Stimulated activated CD4-positive, alpha-beta T cell treated with anti-CD3 and anti-CD28 coated beads, Interleukin-2, amount 100 ng/mL, for 4 hours (primary cell): ENCODE measurements around the gene COL11A2.
"Not testable (repeated sequence)": the region's sequence is repeated elsewhere in the genome, so short reads cannot be mapped to it uniquely, and the experiment has no call there.

Experiments
- DNase-seq: peaks from one replicate; pipeline ENCODE4 v3.0.0-alpha.2; 2020; ENCODE audit warnings: low read depth

COL11A2 gene

DNA sequence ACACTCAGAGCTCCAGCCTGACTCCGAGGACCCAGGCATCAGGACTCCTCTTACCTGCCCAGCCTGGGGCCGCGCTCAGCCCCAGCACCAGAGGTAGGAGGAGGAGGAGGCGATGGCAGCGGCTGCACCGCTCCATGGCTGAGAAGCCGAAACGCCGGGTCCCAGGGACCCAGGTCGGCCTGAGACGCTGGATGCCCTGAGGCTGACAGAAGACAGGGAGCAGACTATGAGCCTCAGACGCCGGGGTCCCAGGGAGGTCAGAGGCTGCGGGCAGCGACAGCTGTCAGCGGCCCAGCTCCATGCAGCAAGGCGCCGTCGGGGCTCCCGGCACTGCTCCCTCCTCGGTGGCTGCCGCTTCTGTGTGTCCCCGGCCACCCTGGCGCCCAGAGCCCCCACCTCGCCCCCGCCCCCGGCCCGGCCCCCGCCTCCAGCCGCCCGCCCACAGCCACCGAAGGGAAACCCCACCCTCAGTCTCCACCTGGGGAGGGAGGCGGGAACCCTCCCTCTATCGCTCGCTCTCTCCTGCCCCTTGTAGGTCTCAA is at the start of gene COL11A2:
COL11A2 (minus strand) TSS at position 363 of the 542 bp plus-strand sequence; CDS start at position 136, 227 bp downstream.
- DNase-seq = no peak

- DNase-seq = no peak
Measured at GRCh38 chr6:33241968-33242367, 49.7 kb upstream of the COL11A2 start.

DNA sequence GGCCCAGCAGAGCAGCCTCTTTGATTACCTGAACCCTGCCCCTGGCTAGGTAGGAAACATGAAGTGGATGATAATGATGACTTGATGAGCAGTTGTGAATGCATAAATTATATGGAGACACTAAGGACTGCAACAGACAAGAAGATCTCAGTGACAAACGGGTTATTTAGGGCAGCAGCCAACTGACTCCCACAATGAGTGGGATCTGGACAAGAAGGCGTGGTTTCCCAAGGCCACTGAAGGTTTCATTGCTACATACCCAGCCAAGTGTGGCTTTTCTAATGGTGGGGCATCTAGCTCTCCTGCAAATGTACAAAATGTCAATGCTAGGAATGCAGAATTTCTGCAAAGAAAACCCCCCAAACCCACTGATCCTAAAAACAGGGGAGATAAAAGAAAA is 45.5 kb upstream of the COL11A2 start:
- no peak for DNase-seq

- no peak for DNase-seq
Measured at GRCh38 chr6:33236852-33237251, 44.6 kb upstream of the COL11A2 start.

- no peak for DNase-seq
Measured at GRCh38 chr6:33236328-33236727, 44.1 kb upstream of the COL11A2 start.

DNA sequence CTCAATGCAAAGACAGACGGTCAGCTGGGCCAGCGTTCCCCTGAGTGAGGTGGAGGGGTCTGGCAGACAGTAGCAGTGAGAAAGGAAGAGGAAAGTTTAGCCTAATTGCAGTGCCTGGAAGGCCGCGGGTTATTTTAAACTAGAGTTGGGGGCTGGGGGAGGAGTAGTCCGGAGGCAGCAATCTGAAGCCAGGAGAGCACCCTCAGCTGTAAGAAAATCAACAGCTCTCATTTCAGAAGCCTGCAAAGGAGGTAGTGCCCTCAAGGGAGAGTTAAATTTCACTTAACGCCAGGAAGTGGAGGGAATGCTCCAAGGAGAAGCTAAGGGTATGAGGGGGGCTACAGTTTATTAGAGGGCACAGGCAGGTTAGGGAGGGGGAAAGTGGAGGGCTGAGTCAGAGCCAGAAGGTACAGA is 43.0 kb upstream of the COL11A2 start:
- DNase-seq = no peak

DNA sequence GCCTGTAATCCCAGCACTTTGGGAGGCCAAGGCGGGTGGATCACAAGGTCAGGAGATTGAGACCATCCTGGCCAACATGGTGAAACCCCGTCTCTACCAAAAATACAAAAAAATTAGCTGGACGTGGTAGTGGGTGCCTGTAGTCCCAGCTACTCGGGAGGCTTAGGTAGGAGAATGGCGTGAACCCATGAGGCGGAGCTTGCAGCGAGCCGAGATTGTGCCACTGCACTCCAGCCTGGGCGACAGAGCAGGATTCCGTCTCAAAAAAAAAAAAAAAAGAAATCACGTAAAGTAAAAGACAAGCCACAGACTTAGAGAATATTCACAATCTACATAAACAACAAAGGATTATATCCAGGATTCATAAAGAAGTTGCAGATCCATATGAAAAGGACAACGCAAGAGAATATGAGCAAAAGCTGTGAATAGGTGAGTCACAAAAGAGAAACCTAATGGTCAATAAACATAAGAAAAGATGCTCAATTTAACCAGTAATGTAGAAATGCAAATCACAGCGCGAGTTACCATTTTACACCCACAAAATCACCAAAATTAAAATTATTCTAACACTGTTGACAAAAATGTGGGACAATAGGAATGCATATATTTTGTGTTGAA is 34.3 kb upstream of the COL11A2 start:
- DNase-seq = not testable (repeated sequence)

GRCh38 chr6:33217681-33218080 is 25.4 kb upstream of the COL11A2 start:
- no peak for DNase-seq

DNA sequence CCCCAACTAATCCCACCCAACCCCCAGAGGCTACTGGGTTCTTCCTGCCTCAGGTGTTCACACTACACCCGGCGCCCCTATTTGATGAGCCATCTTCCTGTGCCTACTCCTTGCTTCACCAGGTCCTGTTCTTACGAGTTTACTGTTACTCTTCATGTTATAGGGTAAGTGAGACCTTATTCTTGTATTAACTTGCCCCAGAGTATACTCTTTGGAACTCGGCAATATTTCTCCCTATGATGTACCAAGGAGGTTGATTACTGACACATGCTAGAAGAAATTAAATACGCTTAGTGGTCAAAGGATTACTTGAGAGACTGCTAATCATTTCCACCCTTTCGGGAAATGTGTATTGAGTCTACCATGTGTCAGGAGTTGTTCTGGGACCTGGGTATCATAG is 25.0 kb upstream of the COL11A2 start:
- no peak for DNase-seq

DNA sequence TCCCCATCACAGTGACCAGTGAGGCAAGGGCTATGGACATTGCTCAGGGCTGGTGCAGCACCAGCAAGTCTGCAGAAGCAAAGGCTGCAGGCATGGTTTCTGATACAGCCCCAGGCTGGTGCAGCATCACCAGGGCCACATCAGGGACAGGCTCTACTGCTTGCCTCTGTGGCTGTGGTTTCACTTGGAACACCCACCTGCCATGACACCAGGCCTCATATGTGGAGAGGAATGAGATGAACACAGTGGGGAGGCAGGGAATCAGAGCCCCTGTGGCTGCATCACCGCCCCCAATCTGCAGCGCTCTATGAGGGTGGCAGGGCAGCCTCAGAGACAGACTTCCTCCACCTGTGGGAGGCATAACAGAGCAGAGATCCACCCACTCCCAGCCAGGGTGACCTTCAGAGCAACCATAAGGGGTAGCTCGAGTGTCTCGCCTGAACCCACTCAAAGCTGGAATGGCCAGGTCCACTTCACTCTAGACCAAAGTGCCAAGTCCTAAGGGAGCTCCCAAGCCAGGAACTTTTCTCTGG is 23.9 kb upstream of the COL11A2 start:
- DNase-seq = no peak

GRCh38 chr6:33215271-33216116 is 23.2 kb upstream of the COL11A2 start:
- DNase-seq = no peak

GRCh38 chr6:33213989-33214335 is 21.7 kb upstream of the COL11A2 start:
- no peak for DNase-seq

DNA sequence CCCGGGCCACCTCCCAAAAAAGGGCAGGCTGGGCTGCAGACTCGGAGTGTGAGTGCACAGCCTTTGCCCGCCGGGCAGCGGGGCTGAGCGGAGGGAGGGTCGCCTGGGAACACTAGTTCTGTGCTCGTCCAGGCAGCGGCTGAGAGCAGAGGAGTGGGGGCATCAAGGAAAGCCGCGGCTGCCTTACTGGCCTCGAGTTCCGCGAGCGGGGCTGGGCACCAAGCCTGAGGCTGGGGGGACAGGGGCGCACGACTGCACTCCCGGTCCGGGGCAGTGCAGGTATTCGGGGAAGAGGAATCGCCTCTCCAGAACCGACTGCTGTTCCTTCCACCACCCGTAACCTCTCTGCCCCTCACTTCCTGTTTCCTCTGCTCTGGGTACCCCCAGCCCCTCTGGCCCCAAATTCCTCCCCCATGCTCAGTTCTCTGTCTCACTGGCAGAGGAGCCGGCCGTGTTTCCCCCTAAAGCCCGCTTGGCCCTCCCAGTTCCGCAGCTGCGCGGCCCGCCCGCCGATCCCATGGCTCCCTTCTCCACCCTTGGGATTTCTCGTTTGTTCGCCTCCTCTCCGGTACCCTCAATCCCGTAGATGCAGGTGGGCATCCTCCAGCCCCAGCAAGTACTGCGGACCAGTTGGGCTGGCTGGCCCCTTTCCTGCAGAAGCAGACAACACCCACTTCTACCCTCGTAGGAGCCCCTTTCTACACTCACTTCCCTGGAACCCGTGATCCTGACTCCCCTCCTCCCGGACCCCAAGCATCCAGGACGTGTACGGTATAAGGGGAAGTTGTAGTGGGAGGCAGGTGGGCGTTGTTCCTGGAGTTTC is 21.1 kb upstream of the COL11A2 start:
- DNase-seq = no peak

GRCh38 chr6:33212857-33213165 is 20.5 kb upstream of the COL11A2 start:
- no peak for DNase-seq

GRCh38 chr6:33211666-33212422 is 19.6 kb upstream of the COL11A2 start:
- DNase-seq = no peak

- no peak for DNase-seq
Measured at GRCh38 chr6:33211136-33211535, 18.9 kb upstream of the COL11A2 start.

DNA sequence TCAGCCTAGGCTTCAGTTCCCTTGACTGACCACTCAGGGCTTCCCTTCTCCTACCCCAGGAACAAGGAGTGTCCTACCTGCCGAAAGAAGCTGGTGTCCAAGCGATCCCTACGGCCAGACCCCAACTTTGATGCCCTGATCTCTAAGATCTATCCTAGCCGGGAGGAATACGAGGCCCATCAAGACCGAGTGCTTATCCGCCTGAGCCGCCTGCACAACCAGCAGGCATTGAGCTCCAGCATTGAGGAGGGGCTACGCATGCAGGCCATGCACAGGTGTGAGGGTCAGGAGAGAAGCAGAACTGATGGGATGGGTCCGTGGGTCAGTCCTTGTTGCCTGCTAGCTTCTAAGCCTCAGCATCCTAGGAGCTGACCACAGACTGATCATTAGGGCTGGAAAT is 17.6 kb upstream of the COL11A2 start:
- DNase-seq = no peak

DNA sequence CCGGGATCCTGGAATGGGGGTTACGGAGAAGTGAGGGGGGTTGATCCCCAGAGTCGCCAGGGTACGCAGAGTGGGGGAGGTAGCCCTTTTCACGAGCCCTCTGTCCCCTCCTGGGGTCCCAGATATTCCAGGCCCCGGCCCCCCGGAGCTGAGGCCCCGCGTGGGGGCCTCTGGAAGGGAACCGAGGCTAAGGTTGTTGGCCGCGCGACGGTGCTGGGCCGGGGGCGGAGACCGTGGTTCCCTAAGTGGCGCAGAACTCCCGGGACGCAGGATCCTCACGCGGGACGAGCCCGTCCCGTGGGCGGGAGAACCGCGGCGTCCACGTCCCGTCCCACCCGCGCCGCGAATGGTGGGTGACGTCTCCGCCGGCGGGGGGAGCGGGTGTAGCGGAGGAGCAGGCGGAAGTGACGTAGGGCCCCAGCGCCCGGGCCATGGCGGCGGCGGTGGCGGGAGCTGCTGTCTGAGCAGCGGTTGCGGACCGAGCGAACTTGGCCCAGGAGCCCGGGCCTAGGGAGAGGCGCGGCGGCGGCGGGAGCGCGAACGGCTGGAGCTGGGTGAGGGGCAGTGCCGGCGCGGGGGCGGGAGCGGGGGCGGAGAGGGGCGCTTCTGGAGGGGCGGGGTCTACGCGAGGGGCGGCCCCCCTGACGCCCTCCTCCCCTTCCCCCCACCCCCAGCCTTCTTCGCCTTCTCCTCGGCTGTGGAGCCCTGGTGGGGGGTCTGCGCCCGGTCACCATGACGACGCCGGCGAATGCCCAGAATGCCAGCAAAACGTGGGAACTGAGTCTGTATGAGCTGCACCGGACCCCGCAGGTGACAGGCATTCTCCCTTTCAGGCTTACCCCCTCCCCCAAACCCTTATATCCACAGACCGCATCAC is 16.1 kb upstream of the COL11A2 start, which contains the start of gene RING1:
RING1 (plus strand) TSS at position 410 of the 877 bp plus-strand sequence; CDS start at position 733, 323 bp downstream.
- DNase-seq = peak; percentile 84

DNA sequence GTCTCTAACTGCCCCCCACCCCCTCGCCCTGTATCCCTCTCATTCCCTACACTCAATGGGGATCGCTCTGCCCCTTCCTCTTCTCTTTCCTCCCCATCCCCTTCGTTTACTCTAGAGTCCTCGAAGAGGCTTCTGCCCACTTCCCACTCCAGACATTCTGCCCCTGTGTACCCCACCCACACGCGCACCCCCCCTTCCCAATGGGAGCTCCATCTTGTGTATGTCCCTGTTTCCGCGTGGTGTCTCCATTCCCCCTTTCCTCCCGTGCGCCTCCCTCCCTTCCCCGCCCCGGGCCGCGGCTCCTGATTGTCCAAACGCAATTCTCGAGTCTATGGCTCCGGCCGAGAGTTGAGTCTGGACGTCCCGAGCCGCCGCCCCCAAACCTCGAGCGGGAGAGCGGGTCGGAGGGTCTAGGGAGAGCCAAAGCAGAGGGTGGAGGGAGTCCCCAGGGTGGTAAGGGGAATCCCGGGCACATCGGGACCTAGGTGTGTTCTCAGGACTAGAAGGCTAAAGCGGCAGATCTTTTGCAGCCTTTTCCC is 15.4 kb upstream of the COL11A2 start:
- DNase-seq = no peak

DNA sequence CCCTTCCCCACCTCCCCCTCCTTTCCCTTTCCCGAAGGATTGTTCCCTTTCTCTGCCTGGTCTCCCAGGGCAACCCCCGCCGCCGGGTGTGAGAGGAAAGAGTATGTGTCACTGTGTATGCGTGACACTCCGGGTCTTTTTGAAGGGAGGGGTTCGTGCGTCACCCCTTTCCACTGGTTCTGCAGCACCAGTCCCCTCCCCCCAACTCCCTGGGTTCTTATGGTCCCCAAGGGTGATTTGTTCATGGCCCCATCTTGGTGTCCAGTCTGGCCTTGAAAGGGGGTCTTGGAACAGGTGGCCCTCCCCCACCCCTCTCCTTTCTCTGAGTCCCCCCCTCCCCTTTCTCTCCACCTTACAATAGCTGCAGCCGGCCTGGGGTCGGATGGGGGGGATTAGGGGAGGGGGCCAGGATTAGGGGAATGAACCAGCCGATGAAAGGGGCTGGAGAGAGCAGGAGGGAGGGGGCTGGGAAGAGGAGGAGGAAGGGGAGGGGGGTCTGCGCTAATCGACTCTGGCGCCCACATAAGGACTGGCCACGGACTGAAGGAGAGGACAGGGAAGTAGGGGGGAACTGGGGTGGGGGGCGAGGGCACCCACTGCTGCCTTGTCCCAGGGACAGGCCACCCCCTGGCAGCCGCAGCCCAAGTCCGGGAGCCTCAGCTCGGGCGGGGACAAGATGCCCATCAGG is 14.7 kb upstream of the COL11A2 start:
- no peak for DNase-seq
